Liver (tissue), 3 donors: ENCODE measurements around the gene RNF13.

ENCODE experiments used
- FOXA1 ChIP-seq: IDR thresholded peaks from 2 replicates; pipeline ENCODE4 v1.6.1; 2016; ENCODE audit warnings: antibody characterized with exemption
- HNF4G ChIP-seq: IDR thresholded peaks from 2 replicates; pipeline ENCODE4 v1.6.1; 2016; ENCODE audit warnings: antibody characterized with exemption
- JUND ChIP-seq, 2 donors: IDR thresholded peaks; 2 replicates each; pipeline ENCODE4 v1.6.1; 2016; ENCODE audit warnings: antibody characterized with exemption in 2 of 2
- RAD21 ChIP-seq, 2 donors: IDR thresholded peaks; 2 replicates each; pipeline ENCODE4 v1.6.1; 2016; ENCODE audit warnings: antibody characterized with exemption in 2 of 2, mild to moderate bottlenecking in 2 of 2
- TAF1 ChIP-seq: conservative IDR thresholded peaks from 2 replicates; pipeline ENCODE4 v1.6.1; 2016; ENCODE audit warnings: antibody characterized with exemption, mild to moderate bottlenecking
- YY1 ChIP-seq: IDR thresholded peaks from 2 replicates; pipeline ENCODE4 v1.6.1; 2016; ENCODE audit warnings: antibody characterized with exemption, mild to moderate bottlenecking
- TF ChIP-seq, protein P1 (sequence below): fragments of 150-350 bp; IDR thresholded peaks from 2 replicates; pipeline ENCODE4 v1.5.1; 2017; ENCODE audit warnings: improper control_type of control experiment, low read depth, low read length; ENCODE audit not compliant: missing input control
- TF ChIP-seq, protein P2 (sequence below): IDR thresholded peaks from 2 replicates; pipeline ENCODE4 v1.6.1; 2016; ENCODE audit warnings: antibody characterized with exemption, mild to moderate bottlenecking
- TF ChIP-seq, protein P3 (sequence below): IDR thresholded peaks from 2 replicates; pipeline ENCODE4 v1.6.1; 2016; ENCODE audit warnings: antibody characterized with exemption
- TF ChIP-seq, protein P4 (sequence below): IDR thresholded peaks from 2 replicates; pipeline ENCODE4 v1.6.1; 2016; ENCODE audit warnings: antibody characterized with exemption
- donor health status: healthy.
- donor health status: healthy.

DNA sequence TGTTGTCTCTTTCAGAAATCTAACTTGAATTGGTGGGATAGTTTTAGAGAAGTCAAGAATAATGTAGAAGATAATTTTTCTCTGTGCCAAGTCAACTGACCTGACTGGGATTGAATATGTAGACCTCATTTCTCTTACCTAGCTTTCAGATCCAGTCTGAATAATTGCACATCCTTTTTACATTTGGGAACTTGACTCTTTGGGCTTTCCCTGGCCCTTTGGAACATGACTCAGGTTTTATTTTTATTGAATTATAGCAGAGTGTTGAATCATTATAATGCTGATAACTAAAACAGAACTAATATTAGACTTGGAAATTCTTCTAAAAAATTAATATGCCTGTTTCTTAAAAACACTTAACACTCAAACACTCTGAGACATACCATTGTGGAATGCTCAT lies 81.2 kb downstream of the RNF13 start:
- TF ChIP-seq, protein P1, sequence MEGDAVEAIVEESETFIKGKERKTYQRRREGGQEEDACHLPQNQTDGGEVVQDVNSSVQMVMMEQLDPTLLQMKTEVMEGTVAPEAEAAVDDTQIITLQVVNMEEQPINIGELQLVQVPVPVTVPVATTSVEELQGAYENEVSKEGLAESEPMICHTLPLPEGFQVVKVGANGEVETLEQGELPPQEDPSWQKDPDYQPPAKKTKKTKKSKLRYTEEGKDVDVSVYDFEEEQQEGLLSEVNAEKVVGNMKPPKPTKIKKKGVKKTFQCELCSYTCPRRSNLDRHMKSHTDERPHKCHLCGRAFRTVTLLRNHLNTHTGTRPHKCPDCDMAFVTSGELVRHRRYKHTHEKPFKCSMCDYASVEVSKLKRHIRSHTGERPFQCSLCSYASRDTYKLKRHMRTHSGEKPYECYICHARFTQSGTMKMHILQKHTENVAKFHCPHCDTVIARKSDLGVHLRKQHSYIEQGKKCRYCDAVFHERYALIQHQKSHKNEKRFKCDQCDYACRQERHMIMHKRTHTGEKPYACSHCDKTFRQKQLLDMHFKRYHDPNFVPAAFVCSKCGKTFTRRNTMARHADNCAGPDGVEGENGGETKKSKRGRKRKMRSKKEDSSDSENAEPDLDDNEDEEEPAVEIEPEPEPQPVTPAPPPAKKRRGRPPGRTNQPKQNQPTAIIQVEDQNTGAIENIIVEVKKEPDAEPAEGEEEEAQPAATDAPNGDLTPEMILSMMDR: no peak
- TF ChIP-seq, protein P2, sequence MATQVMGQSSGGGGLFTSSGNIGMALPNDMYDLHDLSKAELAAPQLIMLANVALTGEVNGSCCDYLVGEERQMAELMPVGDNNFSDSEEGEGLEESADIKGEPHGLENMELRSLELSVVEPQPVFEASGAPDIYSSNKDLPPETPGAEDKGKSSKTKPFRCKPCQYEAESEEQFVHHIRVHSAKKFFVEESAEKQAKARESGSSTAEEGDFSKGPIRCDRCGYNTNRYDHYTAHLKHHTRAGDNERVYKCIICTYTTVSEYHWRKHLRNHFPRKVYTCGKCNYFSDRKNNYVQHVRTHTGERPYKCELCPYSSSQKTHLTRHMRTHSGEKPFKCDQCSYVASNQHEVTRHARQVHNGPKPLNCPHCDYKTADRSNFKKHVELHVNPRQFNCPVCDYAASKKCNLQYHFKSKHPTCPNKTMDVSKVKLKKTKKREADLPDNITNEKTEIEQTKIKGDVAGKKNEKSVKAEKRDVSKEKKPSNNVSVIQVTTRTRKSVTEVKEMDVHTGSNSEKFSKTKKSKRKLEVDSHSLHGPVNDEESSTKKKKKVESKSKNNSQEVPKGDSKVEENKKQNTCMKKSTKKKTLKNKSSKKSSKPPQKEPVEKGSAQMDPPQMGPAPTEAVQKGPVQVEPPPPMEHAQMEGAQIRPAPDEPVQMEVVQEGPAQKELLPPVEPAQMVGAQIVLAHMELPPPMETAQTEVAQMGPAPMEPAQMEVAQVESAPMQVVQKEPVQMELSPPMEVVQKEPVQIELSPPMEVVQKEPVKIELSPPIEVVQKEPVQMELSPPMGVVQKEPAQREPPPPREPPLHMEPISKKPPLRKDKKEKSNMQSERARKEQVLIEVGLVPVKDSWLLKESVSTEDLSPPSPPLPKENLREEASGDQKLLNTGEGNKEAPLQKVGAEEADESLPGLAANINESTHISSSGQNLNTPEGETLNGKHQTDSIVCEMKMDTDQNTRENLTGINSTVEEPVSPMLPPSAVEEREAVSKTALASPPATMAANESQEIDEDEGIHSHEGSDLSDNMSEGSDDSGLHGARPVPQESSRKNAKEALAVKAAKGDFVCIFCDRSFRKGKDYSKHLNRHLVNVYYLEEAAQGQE: no peak
- TF ChIP-seq RAD21 (IDR thresholded peaks at IDR 0.05) (no peak), HNF4G (no peak), FOXA1 (no peak), JUND (IDR thresholded peaks at IDR 0.05) (no peak), TAF1 (no peak), YY1 (no peak)
- TF ChIP-seq, protein P3, sequence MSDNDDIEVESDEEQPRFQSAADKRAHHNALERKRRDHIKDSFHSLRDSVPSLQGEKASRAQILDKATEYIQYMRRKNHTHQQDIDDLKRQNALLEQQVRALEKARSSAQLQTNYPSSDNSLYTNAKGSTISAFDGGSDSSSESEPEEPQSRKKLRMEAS: no peak
- TF ChIP-seq, protein P4, sequence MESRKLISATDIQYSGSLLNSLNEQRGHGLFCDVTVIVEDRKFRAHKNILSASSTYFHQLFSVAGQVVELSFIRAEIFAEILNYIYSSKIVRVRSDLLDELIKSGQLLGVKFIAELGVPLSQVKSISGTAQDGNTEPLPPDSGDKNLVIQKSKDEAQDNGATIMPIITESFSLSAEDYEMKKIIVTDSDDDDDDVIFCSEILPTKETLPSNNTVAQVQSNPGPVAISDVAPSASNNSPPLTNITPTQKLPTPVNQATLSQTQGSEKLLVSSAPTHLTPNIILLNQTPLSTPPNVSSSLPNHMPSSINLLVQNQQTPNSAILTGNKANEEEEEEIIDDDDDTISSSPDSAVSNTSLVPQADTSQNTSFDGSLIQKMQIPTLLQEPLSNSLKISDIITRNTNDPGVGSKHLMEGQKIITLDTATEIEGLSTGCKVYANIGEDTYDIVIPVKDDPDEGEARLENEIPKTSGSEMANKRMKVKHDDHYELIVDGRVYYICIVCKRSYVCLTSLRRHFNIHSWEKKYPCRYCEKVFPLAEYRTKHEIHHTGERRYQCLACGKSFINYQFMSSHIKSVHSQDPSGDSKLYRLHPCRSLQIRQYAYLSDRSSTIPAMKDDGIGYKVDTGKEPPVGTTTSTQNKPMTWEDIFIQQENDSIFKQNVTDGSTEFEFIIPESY: no peak
